HEK293 (cell line): Measurements from ENCODE around the gene SELENOM.

Experiments used
- EGR2 ChIP-seq: fragments of 450-650 bp; formaldehyde crosslinking; IDR thresholded peaks from 2 replicates; pipeline ENCODE4 v1.5.1; 2016; ENCODE audit warnings: low read depth, missing biosample characterization, missing genetic modification characterization
- GLIS1 ChIP-seq: fragments of 450-650 bp; formaldehyde crosslinking; IDR thresholded peaks from 2 replicates; pipeline ENCODE4 v1.5.1; 2016; ENCODE audit warnings: missing biosample characterization, missing genetic modification characterization
- IKZF3 ChIP-seq: fragments of 450-650 bp; IDR thresholded peaks from 2 replicates; pipeline ENCODE4 v1.5.0; 2018; ENCODE audit warnings: missing biosample characterization, mild to moderate bottlenecking, missing genetic modification characterization, moderate library complexity
- SALL2 ChIP-seq: fragments of 450-650 bp; formaldehyde crosslinking; IDR thresholded peaks from 2 replicates; pipeline ENCODE4 v1.5.0; 2017; ENCODE audit warnings: missing biosample characterization, mild to moderate bottlenecking, missing genetic modification characterization, borderline replicate concordance
- ZNF112 ChIP-seq: fragments of 450-650 bp; formaldehyde crosslinking; IDR thresholded peaks from 2 replicates; pipeline ENCODE4 v1.5.0; 2017; ENCODE audit warnings: missing biosample characterization, missing genetic modification characterization
- ZNF132 ChIP-seq: fragments of 450-650 bp; formaldehyde crosslinking; IDR thresholded peaks from 2 replicates; pipeline ENCODE4 v1.5.1; 2017; ENCODE audit warnings: missing biosample characterization, missing genetic modification characterization, borderline replicate concordance
- ZNF174 ChIP-seq: fragments of 450-650 bp; formaldehyde crosslinking; IDR thresholded peaks from 2 replicates; pipeline ENCODE4 v1.5.0; 2017; ENCODE audit warnings: missing biosample characterization, mild to moderate bottlenecking, missing genetic modification characterization
- ZNF19 ChIP-seq: fragments of 450-650 bp; formaldehyde crosslinking; IDR thresholded peaks from 2 replicates; pipeline ENCODE4; 2016; ENCODE audit warnings: missing biosample characterization, missing genetic modification characterization, low read depth
- ZNF274 ChIP-seq, 2 experiments: fragments of 200-500 bp in 1 of 2; fragments of 450-650 bp in 1 of 2; sonication (Bioruptor generic) in 1 of 2; formaldehyde crosslinking in 1 of 2; IDR thresholded peaks; 2 replicates each; pipeline versions ENCODE4 v1.5.1 to v1.6.1; 2014 to 2016; ENCODE audit warnings: borderline replicate concordance in 1 of 2, inconsistent platforms in 1 of 2, low read length in 1 of 2, missing biosample characterization in 1 of 2, missing genetic modification characterization in 1 of 2
- ZNF350 ChIP-seq: fragments of 450-650 bp; formaldehyde crosslinking; IDR thresholded peaks from 2 replicates; pipeline ENCODE4 v1.5.0; 2017; ENCODE audit warnings: missing biosample characterization, mild to moderate bottlenecking, missing genetic modification characterization
- ZNF449 ChIP-seq: fragments of 450-650 bp; formaldehyde crosslinking; IDR thresholded peaks from 2 replicates; pipeline ENCODE4 v1.5.1; 2017; ENCODE audit warnings: missing biosample characterization, mild to moderate bottlenecking, missing genetic modification characterization, moderate library complexity
- ZNF473 ChIP-seq: fragments of 450-650 bp; formaldehyde crosslinking; IDR thresholded peaks from 2 replicates; pipeline ENCODE4 v1.5.1; 2017; ENCODE audit warnings: missing biosample characterization, missing genetic modification characterization
- ZNF48 ChIP-seq: fragments of 450-650 bp; formaldehyde crosslinking; IDR thresholded peaks from 2 replicates; pipeline ENCODE4 v1.5.1; 2016; ENCODE audit warnings: missing biosample characterization, missing genetic modification characterization
- ZNF530 ChIP-seq: fragments of 450-650 bp; formaldehyde crosslinking; IDR thresholded peaks from 2 replicates; pipeline ENCODE4 v1.5.1; 2016; ENCODE audit warnings: low read depth, missing biosample characterization, missing genetic modification characterization
- ZNF585B ChIP-seq: fragments of 450-650 bp; formaldehyde crosslinking; IDR thresholded peaks from 2 replicates; pipeline ENCODE4 v1.5.1; 2016; ENCODE audit warnings: missing biosample characterization, missing genetic modification characterization
- ZNF596 ChIP-seq: fragments of 450-650 bp; IDR thresholded peaks from 2 replicates; pipeline ENCODE4 v1.5.0; 2018; ENCODE audit warnings: missing biosample characterization, mild to moderate bottlenecking, missing genetic modification characterization, moderate library complexity
- ZNF600 ChIP-seq: fragments of 450-650 bp; formaldehyde crosslinking; IDR thresholded peaks from 2 replicates; pipeline ENCODE4 v1.5.1; 2016; ENCODE audit warnings: missing biosample characterization, missing genetic modification characterization
- ZNF645 ChIP-seq: fragments of 450-650 bp; formaldehyde crosslinking; IDR thresholded peaks from 2 replicates; pipeline ENCODE4; 2016; ENCODE audit warnings: missing biosample characterization, missing genetic modification characterization
- ZNF658 ChIP-seq: fragments of 450-650 bp; formaldehyde crosslinking; IDR thresholded peaks from 2 replicates; pipeline ENCODE4; 2016; ENCODE audit warnings: missing biosample characterization, missing genetic modification characterization
- ZNF660 ChIP-seq: fragments of 450-650 bp; IDR thresholded peaks from 2 replicates; pipeline ENCODE4 v1.5.1; 2018; ENCODE audit warnings: missing biosample characterization, mild to moderate bottlenecking, missing genetic modification characterization
- ZNF701 ChIP-seq: fragments of 450-650 bp; formaldehyde crosslinking; IDR thresholded peaks from 2 replicates; pipeline ENCODE4 v1.5.1; 2016; ENCODE audit warnings: missing biosample characterization, missing genetic modification characterization
- ZSCAN4 ChIP-seq: fragments of 450-650 bp; formaldehyde crosslinking; IDR thresholded peaks from 2 replicates; pipeline ENCODE4 v1.5.1; 2017; ENCODE audit warnings: missing biosample characterization, missing genetic modification characterization
- TF ChIP-seq, protein P1 (sequence below): fragments of 450-650 bp; IDR thresholded peaks from 2 replicates; pipeline ENCODE4 v1.5.1; 2018; ENCODE audit warnings: missing biosample characterization, missing genetic modification characterization
- TF ChIP-seq, protein P2 (sequence below): fragments of 450-650 bp; formaldehyde crosslinking; IDR thresholded peaks from 2 replicates; pipeline ENCODE4 v1.5.1; 2017; ENCODE audit warnings: missing biosample characterization, missing genetic modification characterization
- TF ChIP-seq, protein P3 (sequence below): fragments of 450-650 bp; formaldehyde crosslinking; IDR thresholded peaks from 2 replicates; pipeline ENCODE4 v1.5.1; 2016; ENCODE audit warnings: missing biosample characterization, missing genetic modification characterization
- TF ChIP-seq, protein P4 (sequence below): fragments of 450-650 bp; formaldehyde crosslinking; IDR thresholded peaks from 2 replicates; pipeline ENCODE4 v1.5.1; 2016; ENCODE audit warnings: missing biosample characterization, missing genetic modification characterization, low read depth

The SELENOM gene

DNA sequence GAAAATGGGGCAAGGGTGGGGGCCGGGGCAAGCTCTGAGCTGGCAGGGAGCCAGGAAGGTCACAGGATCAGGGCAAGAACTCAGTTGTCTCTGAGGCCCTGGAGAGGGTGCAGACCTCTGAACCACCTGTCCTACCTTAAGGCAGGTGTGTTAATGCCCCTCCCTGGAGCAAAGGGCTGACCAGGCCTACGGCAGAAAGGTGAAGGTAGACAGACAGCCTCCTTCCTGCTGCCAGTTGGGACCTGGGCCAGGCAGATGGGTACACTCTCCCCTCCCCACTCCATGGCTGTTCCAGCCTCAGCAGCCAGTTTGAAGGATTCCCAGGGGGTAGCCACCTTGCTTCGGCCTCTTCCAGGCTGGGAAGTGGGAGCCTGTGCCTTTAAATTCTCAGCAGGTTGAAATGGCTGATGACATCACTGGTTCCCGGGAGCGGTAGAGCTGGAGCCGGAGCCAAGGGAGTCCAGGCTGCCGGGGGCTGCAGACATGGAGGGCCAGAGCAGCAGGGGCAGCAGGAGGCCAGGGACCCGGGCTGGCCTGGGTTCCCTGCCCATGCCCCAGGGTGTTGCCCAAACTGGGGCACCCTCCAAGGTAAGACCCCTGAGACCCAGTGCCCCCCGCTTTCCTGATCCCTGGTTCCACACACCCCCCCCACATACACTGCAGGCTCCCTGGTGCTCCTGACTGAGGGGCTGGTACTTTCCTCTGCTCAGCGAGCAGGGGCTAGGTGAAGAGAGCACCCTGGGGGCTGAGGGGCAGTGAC lies 15.3 kb upstream of the SELENOM start, which contains the start of gene INPP5J (continued):
- TF ChIP-seq, protein P1, sequence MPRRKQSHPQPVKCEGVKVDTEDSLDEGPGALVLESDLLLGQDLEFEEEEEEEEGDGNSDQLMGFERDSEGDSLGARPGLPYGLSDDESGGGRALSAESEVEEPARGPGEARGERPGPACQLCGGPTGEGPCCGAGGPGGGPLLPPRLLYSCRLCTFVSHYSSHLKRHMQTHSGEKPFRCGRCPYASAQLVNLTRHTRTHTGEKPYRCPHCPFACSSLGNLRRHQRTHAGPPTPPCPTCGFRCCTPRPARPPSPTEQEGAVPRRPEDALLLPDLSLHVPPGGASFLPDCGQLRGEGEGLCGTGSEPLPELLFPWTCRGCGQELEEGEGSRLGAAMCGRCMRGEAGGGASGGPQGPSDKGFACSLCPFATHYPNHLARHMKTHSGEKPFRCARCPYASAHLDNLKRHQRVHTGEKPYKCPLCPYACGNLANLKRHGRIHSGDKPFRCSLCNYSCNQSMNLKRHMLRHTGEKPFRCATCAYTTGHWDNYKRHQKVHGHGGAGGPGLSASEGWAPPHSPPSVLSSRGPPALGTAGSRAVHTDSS (tag by site-specific recombination) = no peak
- TF ChIP-seq ZNF660 (tag by site-specific recombination) (no peak), GLIS1 (tag by site-specific recombination) (peak; percentile 66), ZNF449 (tag by site-specific recombination) (no peak), ZNF350 (tag by site-specific recombination) (no peak), ZNF596 (tag by site-specific recombination) (no peak), ZNF701 (tag by site-specific recombination) (no peak), ZNF19 (tag by site-specific recombination) (no peak), ZSCAN4 (tag by site-specific recombination) (no peak), ZNF658 (no peak), ZNF600 (tag by site-specific recombination) (peak; percentile 65; the same call in 1 of the 2 replicates), EGR2 (tag by site-specific recombination) (no peak), ZNF645 (no peak), SALL2 (tag by site-specific recombination) (no peak), ZNF174 (tag by site-specific recombination) (no peak), ZNF473 (no peak), ZNF585B (tag by site-specific recombination) (no peak), ZNF274 (IDR thresholded peaks at IDR 0.05; ENCODE audit: low read length) (no peak), ZNF274 (tag by site-specific recombination; IDR thresholded peaks at IDR 0.05; ENCODE audit: borderline replicate concordance) (no peak), ZNF112 (tag by site-specific recombination) (no peak), IKZF3 (tag by site-specific recombination) (peak; percentile 92), ZNF530 (tag by site-specific recombination) (no peak), ZNF48 (tag by site-specific recombination) (no peak), ZNF132 (tag by site-specific recombination) (no peak)
- TF ChIP-seq, protein P2, sequence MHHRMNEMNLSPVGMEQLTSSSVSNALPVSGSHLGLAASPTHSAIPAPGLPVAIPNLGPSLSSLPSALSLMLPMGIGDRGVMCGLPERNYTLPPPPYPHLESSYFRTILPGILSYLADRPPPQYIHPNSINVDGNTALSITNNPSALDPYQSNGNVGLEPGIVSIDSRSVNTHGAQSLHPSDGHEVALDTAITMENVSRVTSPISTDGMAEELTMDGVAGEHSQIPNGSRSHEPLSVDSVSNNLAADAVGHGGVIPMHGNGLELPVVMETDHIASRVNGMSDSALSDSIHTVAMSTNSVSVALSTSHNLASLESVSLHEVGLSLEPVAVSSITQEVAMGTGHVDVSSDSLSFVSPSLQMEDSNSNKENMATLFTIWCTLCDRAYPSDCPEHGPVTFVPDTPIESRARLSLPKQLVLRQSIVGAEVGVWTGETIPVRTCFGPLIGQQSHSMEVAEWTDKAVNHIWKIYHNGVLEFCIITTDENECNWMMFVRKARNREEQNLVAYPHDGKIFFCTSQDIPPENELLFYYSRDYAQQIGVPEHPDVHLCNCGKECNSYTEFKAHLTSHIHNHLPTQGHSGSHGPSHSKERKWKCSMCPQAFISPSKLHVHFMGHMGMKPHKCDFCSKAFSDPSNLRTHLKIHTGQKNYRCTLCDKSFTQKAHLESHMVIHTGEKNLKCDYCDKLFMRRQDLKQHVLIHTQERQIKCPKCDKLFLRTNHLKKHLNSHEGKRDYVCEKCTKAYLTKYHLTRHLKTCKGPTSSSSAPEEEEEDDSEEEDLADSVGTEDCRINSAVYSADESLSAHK (tag by site-specific recombination) = no peak
- TF ChIP-seq, protein P3, sequence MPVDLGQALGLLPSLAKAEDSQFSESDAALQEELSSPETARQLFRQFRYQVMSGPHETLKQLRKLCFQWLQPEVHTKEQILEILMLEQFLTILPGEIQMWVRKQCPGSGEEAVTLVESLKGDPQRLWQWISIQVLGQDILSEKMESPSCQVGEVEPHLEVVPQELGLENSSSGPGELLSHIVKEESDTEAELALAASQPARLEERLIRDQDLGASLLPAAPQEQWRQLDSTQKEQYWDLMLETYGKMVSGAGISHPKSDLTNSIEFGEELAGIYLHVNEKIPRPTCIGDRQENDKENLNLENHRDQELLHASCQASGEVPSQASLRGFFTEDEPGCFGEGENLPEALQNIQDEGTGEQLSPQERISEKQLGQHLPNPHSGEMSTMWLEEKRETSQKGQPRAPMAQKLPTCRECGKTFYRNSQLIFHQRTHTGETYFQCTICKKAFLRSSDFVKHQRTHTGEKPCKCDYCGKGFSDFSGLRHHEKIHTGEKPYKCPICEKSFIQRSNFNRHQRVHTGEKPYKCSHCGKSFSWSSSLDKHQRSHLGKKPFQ (tag by site-specific recombination) = no peak
- TF ChIP-seq, protein P4, sequence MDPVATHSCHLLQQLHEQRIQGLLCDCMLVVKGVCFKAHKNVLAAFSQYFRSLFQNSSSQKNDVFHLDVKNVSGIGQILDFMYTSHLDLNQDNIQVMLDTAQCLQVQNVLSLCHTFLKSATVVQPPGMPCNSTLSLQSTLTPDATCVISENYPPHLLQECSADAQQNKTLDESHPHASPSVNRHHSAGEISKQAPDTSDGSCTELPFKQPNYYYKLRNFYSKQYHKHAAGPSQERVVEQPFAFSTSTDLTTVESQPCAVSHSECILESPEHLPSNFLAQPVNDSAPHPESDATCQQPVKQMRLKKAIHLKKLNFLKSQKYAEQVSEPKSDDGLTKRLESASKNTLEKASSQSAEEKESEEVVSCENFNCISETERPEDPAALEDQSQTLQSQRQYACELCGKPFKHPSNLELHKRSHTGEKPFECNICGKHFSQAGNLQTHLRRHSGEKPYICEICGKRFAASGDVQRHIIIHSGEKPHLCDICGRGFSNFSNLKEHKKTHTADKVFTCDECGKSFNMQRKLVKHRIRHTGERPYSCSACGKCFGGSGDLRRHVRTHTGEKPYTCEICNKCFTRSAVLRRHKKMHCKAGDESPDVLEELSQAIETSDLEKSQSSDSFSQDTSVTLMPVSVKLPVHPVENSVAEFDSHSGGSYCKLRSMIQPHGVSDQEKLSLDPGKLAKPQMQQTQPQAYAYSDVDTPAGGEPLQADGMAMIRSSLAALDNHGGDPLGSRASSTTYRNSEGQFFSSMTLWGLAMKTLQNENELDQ (tag by site-specific recombination) = no peak
